T-helper 17 cell (primary cell): ENCODE results near the gene ALAS2. TPM values are rescaled to one million over a fixed set of nuclear protein-coding genes. Genes with fewer than 3 reads are reported as not detected.
"Not testable (repeated sequence)": the region's sequence is repeated elsewhere in the genome, so short reads cannot be mapped to it uniquely, and the experiment has no call there.

Experiments used
- ATAC-seq: fragments of 150-1000 bp; cut with Tn5 transposase; 2 replicates; pipeline ENCODE4 v1.10.0; 2021; ENCODE audit warnings: mild to moderate bottlenecking, moderate library complexity
- DNase-seq, 3 donors: peaks; one replicate each; pipeline versions ENCODE4 v3.0.0 to v3.0.0-alpha.2; 2020 to 2021
- H3K9me3 ChIP-seq: one replicate; pipeline ENCODE4 v1.7.0; 2013; ENCODE audit warnings: low read length, mild to moderate bottlenecking; ENCODE audit not compliant: control insufficient read depth, poor library complexity, severe bottlenecking
- H3K27ac Mint-ChIP-seq: one replicate; pipeline ENCODE4 v1.8.0; 2022; ENCODE audit warnings: mild to moderate bottlenecking, moderate library complexity, mixed read lengths
- H3K27me3 Mint-ChIP-seq: one replicate; pipeline ENCODE4 v1.8.0; 2022; ENCODE audit warnings: mixed read lengths
- H3K36me3 Mint-ChIP-seq: one replicate; pipeline ENCODE4 v1.8.0; 2022; ENCODE audit warnings: low read depth, mixed read lengths
- H3K4me1 Mint-ChIP-seq: one replicate; pipeline ENCODE4 v1.8.0; 2022; ENCODE audit warnings: mild to moderate bottlenecking, mixed read lengths
- H3K4me3 Mint-ChIP-seq: one replicate; pipeline ENCODE4 v1.8.0; 2022; ENCODE audit warnings: mild to moderate bottlenecking, moderate library complexity, mixed read lengths
- total RNA-seq, 4 donors: library from RNA in 2 of 4; stranded (reverse) in 2 of 4; gene quantifications; one replicate each; pipeline ENCODE4 v1.2.3 and lab custom pipeline; 2022 to 2026

ALAS2 gene
- total RNA-seq, 2 donors from 2014 or later = not detected

DNA sequence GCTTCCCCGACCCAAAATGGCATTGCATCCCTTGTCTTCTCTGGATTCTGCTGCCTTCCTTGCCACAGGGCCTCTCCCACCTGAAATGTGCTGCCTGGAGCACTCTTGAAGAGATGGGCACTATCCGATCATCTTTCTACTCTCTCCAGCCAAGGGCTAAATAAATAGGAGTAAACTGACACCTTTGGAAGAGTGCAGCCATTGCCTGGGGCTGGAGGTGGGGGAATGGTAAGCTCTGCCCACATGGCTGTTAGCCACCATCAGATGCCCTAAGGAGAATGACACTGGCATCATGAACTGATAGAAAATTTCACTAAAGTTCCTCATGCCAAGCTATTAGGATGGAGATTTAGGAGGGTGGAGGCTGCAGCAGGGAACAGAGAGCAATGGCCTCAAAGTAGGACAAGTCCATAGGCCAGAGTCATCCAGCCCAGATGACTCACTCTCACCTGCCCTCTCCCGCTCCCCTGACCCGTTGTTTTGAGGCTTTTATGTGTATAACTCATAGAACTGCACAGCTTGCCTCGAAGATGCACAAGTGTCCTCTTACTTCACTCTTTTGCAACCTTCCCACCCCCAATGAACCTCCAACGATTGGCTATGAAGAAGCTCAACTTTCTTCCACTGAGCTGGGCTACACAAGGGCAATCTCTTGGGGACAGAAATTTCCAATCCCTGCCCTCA, 36.0 kb downstream of the ALAS2 start:
- H3K36me3 Mint-ChIP-seq = no peaks in the 10 kb centered on the region
- DNase-seq = no peak
- no peaks in the 10 kb centered on the region for H3K27me3 Mint-ChIP-seq
- H3K4me3 Mint-ChIP-seq = no peak overlapping the region
- H3K9me3 ChIP-seq = no peaks in the 10 kb centered on the region
- peaks cover 2% of the 10 kb centered on the region for H3K4me1 Mint-ChIP-seq
- no peak overlapping the region for H3K27ac Mint-ChIP-seq
- no peak for ATAC-seq

DNA sequence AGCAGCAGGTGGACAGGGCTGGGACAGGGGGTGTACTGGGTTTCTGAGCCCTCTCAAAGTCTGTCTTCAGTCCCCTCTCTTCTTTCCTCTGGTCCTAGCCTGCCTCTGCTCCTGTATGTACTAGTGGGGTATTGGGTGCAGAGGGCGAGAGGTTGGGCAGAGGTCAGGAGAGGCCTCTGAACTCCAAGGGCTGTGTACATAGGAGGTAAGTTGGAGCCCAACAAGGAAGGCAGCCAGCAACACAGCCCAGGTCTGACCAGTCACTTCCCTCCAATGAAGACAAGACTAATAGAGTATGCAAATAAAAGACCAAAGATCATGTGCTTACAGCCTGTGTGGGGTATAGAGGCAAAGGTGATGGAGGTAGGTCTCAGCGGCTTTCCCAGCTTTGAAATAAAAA, 36.7 kb downstream of the ALAS2 start, which contains the start of gene PFKFB1:
PFKFB1 (minus strand) TSS at position 90 of the 400 bp plus-strand sequence. CDS start 181 bp downstream, outside the sequence.
- H3K27me3 Mint-ChIP-seq = no peaks in the 10 kb centered on the region

DNA sequence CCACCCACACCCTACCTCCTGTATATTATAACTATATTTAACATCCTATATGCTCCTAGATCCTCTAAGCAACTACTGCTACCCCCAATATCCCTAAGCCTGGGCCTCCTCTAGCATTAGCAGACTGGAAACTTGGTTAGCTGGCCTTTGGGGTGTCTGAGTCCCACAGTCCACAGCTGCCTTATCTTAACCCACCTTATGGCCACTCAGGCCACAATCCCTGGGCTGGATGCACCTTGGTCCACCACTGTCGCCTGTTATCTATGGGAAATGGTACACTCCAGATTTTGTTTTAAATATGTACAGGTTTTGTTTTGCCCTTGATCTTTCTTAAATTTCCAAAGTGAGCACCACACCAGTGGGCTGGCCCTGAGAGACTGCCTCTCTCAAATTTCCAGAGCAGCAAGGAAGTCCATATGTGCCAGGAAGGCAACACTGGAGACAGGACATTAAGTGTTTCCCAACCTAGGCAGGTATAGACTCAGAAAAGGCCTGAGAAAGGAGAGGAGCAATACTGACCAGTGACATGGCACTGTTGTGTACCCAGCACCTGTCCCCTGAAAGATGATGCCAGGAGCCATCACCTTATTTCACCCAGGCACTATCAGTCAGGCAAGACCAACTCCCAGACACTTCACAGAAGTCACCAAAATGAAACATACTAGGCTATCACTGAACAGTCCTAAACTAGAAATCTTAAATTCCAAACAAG, 37.7 kb downstream of the ALAS2 start:
- H3K27me3 Mint-ChIP-seq = no peaks in the 10 kb centered on the region
- H3K4me1 Mint-ChIP-seq = no peaks in the 10 kb centered on the region
- no peak for ATAC-seq
- DNase-seq = no peak
- H3K36me3 Mint-ChIP-seq = no peaks in the 10 kb centered on the region
- no peak overlapping the region for H3K27ac Mint-ChIP-seq
- H3K9me3 ChIP-seq = no peaks in the 10 kb centered on the region
- no peak overlapping the region for H3K4me3 Mint-ChIP-seq

More for the DNA sequence above, 36.7 kb downstream of the ALAS2 start, which contains the start of gene PFKFB1:
- H3K4me1 Mint-ChIP-seq = no peaks in the 10 kb centered on the region
- H3K36me3 Mint-ChIP-seq = no peaks in the 10 kb centered on the region
- no peaks in the 10 kb centered on the region for H3K9me3 ChIP-seq
- ATAC-seq (no peak), DNase-seq (no peak)
- H3K27ac Mint-ChIP-seq = no peak within 1 kb of the TSS
- no peak within 1 kb of the TSS for H3K4me3 Mint-ChIP-seq

DNA sequence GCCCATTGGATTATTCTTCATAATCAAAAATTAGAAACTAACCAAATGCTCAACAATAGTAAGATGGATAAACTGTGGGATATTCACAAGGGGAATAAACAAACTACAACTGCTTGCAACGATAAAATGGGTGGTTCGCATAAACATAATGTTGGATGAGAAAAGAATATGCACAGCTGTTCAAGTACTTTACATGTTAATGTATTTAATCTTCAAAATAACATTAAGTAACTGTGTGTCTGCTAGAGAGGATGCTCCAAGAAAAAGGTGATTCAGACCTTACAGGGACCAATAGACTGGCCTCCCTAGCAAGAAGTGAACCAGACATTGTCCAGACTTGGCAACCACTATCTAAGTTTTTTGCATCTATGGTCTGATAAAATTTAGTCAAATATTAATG, 39.1 kb downstream of the ALAS2 start:
- DNase-seq (no peak), ATAC-seq (no peak)
- H3K9me3 ChIP-seq = no peaks in the 10 kb centered on the region
- Mint-ChIP-seq H3K4me3 (no peak overlapping the region), H3K27ac (no peak overlapping the region), H3K27me3 (no peaks in the 10 kb centered on the region), H3K36me3 (peaks cover 2% of the 10 kb centered on the region), H3K4me1 (no peaks in the 10 kb centered on the region)

- not testable (repeated sequence) for DNase-seq, H3K4me1 Mint-ChIP-seq, H3K9me3 ChIP-seq, H3K36me3 Mint-ChIP-seq, H3K27me3 Mint-ChIP-seq, ATAC-seq, H3K27ac Mint-ChIP-seq, H3K4me3 Mint-ChIP-seq
Observed at GRCh38 chrX:54983306-54983705, 47.5 kb downstream of the ALAS2 start.

- Mint-ChIP-seq H3K4me3 (no peak overlapping the region), H3K36me3 (no peaks in the 10 kb centered on the region), H3K27ac (no peak overlapping the region), H3K4me1 (no peaks in the 10 kb centered on the region), H3K27me3 (no peaks in the 10 kb centered on the region)
- ATAC-seq = no peak
- no peak for DNase-seq
- H3K9me3 ChIP-seq = no peaks in the 10 kb centered on the region
Observed at GRCh38 chrX:54980334-54980733, 50.4 kb downstream of the ALAS2 start.

- Mint-ChIP-seq H3K4me1 (no peaks in the 10 kb centered on the region), H3K27ac (no peak overlapping the region), H3K36me3 (no peaks in the 10 kb centered on the region), H3K27me3 (no peaks in the 10 kb centered on the region), H3K4me3 (no peak overlapping the region)
- DNase-seq = no peak
- no peak for ATAC-seq
- H3K9me3 ChIP-seq = no peaks in the 10 kb centered on the region
Observed at GRCh38 chrX:54979432-54979831, 51.3 kb downstream of the ALAS2 start.

DNA sequence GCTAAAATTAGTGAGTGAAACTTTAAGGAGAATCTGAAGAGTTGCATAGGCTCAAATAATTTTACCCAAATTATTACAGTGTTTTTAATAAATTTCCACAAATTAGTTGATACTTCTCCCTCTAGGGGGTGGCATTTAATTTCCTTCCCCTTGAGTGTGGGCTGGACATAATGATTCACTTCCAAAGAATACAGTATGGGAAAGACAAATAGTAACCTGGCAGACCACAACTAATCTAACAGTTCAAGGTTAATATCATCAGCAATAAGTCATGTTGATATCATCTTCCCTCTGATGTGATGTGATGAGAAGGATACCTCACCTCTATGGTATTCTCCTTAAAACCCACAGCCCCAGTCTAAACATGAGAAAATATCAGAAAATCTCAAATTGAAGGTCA, 52.3 kb downstream of the ALAS2 start:
- no peak for ATAC-seq
- DNase-seq = no peak
- no peak overlapping the region for H3K27ac Mint-ChIP-seq

DNA sequence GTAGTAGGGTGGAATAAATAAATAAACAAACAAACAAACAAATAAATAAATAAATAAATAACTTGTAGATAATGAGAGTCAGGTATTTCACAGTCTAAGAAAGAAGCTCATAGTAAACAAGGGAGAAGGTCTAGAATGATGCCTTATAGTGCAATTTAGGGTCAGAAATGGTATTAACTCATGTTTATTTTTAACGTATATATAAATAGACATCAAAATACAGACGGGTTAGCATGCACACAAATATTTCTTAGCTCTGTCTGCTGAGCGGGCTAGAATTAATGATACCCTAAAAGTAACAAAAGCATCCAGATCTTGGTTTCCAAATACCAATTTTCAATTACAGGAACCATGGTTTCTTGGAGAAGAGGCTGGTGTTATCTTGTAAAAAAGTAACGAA, 53.4 kb downstream of the ALAS2 start:
- Mint-ChIP-seq H3K4me3 (no peak overlapping the region), H3K27me3 (no peaks in the 10 kb centered on the region), H3K4me1 (no peaks in the 10 kb centered on the region), H3K36me3 (peaks cover 2% of the 10 kb centered on the region), H3K27ac (no peak overlapping the region)
- H3K9me3 ChIP-seq = no peaks in the 10 kb centered on the region
- DNase-seq = no peak
- no peak for ATAC-seq

More for the DNA sequence above, 52.3 kb downstream of the ALAS2 start:
- Mint-ChIP-seq H3K4me3 (no peak overlapping the region), H3K27me3 (no peaks in the 10 kb centered on the region), H3K36me3 (no peaks in the 10 kb centered on the region), H3K4me1 (no peaks in the 10 kb centered on the region)
- no peaks in the 10 kb centered on the region for H3K9me3 ChIP-seq

DNA sequence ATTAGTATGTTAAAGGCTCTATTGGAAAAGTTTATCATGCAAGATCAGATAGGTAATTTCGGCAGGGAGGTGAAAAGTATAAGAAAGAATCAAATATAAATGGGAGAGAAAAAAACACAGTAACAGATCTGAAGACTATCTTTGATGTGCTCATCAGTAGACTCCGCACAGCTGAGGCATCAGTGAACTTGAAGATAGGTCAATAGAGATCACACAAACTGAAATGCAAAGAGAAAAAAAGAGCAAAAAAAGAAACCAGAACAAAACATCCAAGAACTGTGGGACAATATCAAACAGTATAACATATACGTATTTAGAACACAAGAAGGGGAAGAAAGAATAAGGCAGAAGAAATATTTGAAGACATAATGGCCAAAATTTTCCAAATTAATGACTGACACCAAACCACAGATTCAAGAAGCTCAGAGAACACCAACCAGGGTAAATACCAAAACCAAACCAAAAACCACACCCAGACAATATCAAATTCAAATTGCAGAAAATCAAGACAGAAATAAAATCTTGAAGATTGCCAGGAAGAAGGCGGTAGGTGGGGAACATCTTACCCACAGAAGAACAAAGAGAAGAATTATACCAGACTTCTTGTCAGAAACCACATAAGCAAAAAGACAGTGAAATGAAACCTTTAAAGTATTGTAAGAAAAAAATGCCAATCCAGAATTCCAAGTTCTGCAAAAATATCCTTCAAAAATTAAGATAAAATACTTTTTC, 65.8 kb downstream of the ALAS2 start:
- no peak overlapping the region for H3K27ac Mint-ChIP-seq

GRCh38 chrX:54961750-54962149, 69.0 kb downstream of the ALAS2 start:
- H3K36me3 Mint-ChIP-seq = no peaks in the 10 kb centered on the region
- H3K27ac Mint-ChIP-seq = no peak overlapping the region
- peaks cover 8% of the 10 kb centered on the region for H3K4me1 Mint-ChIP-seq
- DNase-seq = no peak
- H3K27me3 Mint-ChIP-seq = no peaks in the 10 kb centered on the region
- no peaks in the 10 kb centered on the region for H3K9me3 ChIP-seq
- no peak for ATAC-seq
- no peak overlapping the region for H3K4me3 Mint-ChIP-seq

More for the DNA sequence above, 65.8 kb downstream of the ALAS2 start:
- H3K4me3 Mint-ChIP-seq = peak overlapping the region; percentile 68
- H3K27me3 Mint-ChIP-seq = no peaks in the 10 kb centered on the region
- ATAC-seq (peak; percentile 40), DNase-seq (no peak)
- H3K4me1 Mint-ChIP-seq = peaks cover 10% of the 10 kb centered on the region
- no peaks in the 10 kb centered on the region for H3K36me3 Mint-ChIP-seq
- no peaks in the 10 kb centered on the region for H3K9me3 ChIP-seq
